ENCODE results near the gene GPR61. TPM values are rescaled to one million over a fixed set of nuclear protein-coding genes. Genes with fewer than 3 reads are reported as not detected.

The GPR61 gene
- total RNA-seq, 3 donors from 2014 or later: 0.25 TPM; not detected in 2

DNA sequence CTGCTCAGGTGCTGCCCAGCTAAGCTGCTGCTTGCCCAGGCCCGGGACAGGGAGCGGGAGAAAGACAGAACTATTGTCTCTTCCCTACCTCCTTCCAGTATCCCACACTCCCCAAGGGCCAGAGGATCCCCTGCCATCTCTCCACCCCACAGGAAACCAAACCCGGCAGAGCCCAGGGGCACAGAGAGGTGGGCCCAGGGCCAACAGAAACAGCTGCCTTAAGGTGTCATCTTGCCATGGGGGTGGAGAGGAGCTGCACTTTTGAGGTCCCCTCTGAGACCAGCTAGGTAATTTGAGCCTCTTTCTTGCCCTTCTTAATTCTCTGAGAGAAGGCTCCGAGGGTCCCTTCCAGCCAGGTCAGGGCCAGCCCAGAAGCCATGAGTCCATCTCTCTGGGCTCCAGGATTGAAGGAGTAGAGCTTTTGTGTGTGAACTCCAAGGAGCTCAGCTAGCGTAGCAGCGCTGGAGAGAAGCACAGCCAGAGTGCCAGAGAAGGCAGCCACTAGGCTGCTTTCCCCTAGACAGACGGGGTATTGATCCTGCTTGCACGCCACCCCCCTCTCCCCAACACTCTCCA lies 9.7 kb upstream of the GPR61 start:
- no peaks in the 10 kb centered on the region for H3K4me1 ChIP-seq (ENCODE audit: low read depth)
- TF ChIP-seq, protein P1, sequence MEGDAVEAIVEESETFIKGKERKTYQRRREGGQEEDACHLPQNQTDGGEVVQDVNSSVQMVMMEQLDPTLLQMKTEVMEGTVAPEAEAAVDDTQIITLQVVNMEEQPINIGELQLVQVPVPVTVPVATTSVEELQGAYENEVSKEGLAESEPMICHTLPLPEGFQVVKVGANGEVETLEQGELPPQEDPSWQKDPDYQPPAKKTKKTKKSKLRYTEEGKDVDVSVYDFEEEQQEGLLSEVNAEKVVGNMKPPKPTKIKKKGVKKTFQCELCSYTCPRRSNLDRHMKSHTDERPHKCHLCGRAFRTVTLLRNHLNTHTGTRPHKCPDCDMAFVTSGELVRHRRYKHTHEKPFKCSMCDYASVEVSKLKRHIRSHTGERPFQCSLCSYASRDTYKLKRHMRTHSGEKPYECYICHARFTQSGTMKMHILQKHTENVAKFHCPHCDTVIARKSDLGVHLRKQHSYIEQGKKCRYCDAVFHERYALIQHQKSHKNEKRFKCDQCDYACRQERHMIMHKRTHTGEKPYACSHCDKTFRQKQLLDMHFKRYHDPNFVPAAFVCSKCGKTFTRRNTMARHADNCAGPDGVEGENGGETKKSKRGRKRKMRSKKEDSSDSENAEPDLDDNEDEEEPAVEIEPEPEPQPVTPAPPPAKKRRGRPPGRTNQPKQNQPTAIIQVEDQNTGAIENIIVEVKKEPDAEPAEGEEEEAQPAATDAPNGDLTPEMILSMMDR (IDR thresholded peaks at IDR 0.05): no peak
- H3K9me3 ChIP-seq: no peaks in the 10 kb centered on the region
- no peak overlapping the region for H3K4me3 ChIP-seq
- DNase-seq (no peak), ATAC-seq (no peak)
- intact Hi-C loops (cut with DNase I, micrococcal nuclease): loop anchor here in 1 of 2 donors (5.0 kb wide), 1 partner anchor 38 kb away; the partner anchor contains the start of gene CYB561D1
- no peaks in the 10 kb centered on the region for H3K36me3 ChIP-seq (ENCODE audit: low read depth)

DNA sequence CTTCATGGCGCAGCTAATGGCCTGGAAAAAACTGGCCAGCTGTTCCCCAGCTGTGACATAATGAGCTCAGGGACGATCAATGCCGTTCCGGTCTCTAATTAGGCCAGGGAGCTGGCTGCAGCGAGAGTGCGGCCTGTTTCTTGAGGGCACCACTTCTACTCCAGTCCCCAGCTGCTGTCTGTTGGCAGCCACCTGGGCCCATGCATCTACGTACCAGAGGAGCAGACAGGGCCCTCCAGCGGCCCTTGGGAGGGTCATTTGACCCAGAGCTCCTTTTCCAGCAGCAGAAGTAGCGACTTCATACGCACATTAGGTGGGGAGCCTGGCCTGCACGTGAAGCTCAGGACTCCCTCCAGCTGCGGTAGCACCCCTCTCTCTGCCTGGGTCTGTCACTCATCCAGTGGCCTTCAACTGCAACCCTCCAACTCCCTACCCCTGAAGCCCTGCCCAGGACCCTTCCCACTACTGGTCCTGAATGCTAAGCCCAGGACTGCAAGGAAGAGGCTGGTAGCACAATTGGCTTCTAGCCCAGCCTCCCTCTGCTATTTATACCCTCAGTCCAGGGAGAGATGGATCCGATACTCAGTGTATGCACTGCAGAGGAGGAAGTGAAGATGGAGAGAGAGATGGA lies 9.1 kb upstream of the GPR61 start:
- H3K36me3 ChIP-seq (ENCODE audit: low read depth): no peaks in the 10 kb centered on the region
- H3K4me3 ChIP-seq: no peak overlapping the region
- intact Hi-C loops (cut with DNase I, micrococcal nuclease): loop anchor here in 1 of 2 donors (5.0 kb wide), 1 partner anchor 38 kb away; the partner anchor contains the start of gene CYB561D1
- ATAC-seq (no peak), DNase-seq (no peak)
- no peaks in the 10 kb centered on the region for H3K9me3 ChIP-seq
- H3K4me1 ChIP-seq (ENCODE audit: low read depth): no peaks in the 10 kb centered on the region
- TF ChIP-seq, protein P1 (IDR thresholded peaks at IDR 0.05): no peak

DNA sequence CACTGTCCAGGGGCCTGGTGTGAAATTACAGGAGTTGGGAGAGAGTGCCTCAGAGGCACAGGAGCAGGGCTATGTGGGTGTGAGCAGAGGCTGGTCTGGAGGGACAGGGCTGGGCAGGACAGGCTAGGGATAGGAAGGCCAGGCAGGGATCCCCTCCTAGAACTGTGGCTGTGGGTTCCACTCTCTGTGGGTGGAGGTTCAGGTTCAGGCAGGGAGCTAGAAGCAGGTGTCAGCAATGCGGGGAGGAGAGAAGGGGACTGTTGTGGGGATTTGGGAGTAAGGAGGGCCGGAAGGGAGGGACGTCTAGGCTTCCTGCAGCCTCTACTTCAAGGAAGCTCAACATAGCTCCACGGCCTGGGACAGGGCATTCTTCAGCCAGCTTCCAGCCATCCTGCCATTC lies 8.3 kb upstream of the GPR61 start:
- DNase-seq: no peak
- Histone ChIP-seq H3K4me1 (ENCODE audit: low read depth) (no peaks in the 10 kb centered on the region), H3K9me3 (no peaks in the 10 kb centered on the region), H3K4me3 (no peak overlapping the region), H3K36me3 (ENCODE audit: low read depth) (no peaks in the 10 kb centered on the region)
- ATAC-seq: no peak
- intact Hi-C loops (cut with DNase I, micrococcal nuclease): loop anchor here in 1 of 2 donors (5.0 kb wide), 1 partner anchor 39 kb away; the partner anchor contains the start of gene CYB561D1
- TF ChIP-seq, protein P1 (IDR thresholded peaks at IDR 0.05): no peak

DNA sequence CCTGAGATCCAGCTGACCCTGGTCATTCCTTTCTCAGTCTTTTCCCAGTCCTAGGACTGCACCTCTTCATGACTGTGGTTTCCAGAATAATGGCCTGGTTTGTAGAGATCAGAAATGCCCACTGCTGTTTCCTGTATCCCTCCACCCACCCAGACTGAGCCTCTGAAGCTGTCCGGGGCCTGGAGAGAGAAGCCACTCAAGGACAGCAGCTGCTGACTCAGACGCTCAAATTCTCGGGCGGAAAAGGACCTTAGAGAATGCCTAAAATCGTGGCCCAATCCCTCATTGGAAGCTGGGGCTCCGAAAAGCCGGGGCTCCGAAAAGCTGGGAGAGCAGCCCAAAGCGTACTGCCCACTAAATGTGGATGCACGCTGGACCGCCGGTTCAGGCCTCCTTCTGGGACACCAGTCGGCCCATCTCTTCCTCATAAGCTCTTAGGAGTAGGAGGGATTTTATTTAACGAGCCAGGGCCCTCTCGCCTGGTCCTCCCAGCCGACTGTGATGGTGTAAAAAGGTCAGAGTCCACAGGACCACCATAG lies 7.8 kb upstream of the GPR61 start:
- H3K4me3 ChIP-seq: no peak overlapping the region
- TF ChIP-seq, protein P1 (IDR thresholded peaks at IDR 0.05): no peak
- H3K36me3 ChIP-seq (ENCODE audit: low read depth): no peaks in the 10 kb centered on the region
- no peaks in the 10 kb centered on the region for H3K4me1 ChIP-seq (ENCODE audit: low read depth)
- H3K9me3 ChIP-seq: no peaks in the 10 kb centered on the region
- ATAC-seq (no peak), DNase-seq (peak in 1 of 3 donors; percentile 49)
- intact Hi-C loops (cut with DNase I, micrococcal nuclease): loop anchor here in 1 of 2 donors (5.0 kb wide), 1 partner anchor 40 kb away; the partner anchor contains the start of gene CYB561D1

DNA sequence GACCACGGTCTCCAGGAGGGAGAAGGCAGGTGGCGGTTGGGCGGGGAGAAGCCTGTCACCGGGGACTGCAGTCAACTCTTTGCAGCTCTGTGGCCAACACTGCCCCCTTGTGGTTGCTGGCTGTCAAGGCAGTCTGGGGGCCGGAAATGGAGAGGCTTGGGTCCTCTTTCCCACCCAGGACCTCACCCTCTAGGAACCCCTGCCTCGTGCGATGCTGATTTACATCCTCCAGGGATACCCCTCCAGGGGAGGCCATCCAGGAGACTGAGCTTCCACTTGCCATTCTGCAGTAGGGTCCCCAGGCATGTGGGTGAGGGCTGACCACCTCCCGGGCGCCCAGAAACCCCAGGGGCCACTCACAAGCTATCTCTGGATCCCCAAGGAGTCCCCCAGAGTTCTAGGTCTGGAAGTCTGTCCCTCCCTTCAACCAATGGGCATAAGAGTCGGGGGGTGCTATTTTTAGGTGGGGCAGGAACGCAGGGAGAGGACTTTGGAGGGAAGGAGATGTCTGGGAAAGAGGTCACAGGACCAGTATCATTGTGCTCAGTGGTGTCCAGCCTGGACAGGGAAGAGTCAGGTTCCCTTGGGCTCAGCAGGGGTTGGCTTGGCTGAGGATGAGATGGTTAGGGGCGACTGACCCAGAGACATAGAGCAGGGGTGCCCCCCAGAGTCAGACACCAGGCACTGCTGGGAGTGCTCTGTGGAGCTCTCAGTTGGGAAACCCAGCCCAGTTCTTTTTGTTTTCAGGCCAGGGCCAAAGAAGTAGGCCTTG lies 7.1 kb upstream of the GPR61 start:
- peak; percentile 95 for ATAC-seq
- DNase-seq: peak; percentile 85 to 91 (median 86)
- Histone ChIP-seq H3K4me3 (no peak overlapping the region), H3K9me3 (no peaks in the 10 kb centered on the region), H3K4me1 (ENCODE audit: low read depth) (no peaks in the 10 kb centered on the region), H3K36me3 (ENCODE audit: low read depth) (no peaks in the 10 kb centered on the region)
- intact Hi-C loops (cut with DNase I, micrococcal nuclease): loop anchor here in 1 of 2 donors (5.0 kb wide), 1 partner anchor 40 kb away; the partner anchor contains the start of gene CYB561D1
- TF ChIP-seq, protein P1 (IDR thresholded peaks at IDR 0.05): peak; percentile 94

Data from mucosa of descending colon (tissue), 3 donors.